ENCODE measurements around the gene GIGYF1.
"Not testable (repeated sequence)": the region's sequence is repeated elsewhere in the genome, so short reads cannot be mapped to it uniquely, and the experiment has no call there.

The GIGYF1 gene

DNA sequence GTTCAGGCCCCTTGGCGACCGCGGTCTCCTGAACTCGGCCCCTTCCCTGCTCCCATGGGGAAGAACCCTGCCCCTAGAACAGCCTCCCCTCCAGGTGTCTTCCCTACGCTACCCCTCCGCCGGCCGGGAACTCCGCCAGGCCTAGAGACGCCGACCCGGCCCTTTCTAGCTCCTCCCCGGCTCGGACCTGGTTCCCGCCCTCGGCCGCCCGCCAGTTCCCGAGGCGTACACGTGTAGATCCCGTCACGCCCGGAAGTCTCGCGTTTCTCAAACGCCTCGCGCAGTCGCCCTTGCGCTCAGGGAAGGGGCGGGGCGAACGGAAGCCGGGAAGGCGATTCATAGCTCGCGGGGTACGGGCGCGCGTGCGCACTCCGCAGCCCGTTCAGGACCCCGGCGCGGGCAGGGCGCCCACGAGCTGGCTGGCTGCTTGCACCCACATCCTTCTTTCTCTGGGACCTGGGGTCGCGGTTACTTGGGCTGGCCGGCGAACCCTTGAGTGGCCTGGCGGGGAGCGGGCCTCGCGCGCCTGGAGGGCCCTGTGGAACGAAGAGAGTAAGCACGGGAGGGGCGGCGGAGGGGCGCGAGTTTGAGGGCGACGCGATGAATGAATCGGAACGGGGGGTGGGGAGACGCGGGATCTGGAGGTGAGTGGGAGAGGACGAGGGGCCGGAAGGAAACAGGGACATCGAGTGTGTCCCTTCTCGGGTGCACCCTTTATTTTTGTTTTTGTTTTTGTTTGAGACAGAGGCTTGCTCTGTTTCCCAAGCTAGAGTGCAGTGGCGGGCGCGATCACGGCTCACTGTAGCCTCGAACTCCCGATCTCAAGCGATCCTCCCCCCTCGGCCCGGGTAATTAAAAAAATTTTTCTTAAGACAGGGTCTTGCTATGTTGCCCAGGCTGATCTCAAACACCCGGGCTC, 12.0 kb upstream of the GIGYF1 start, which contains the start of gene POP7:
TSS of gene POP7 (plus strand) at position 369 of the 919 bp plus-strand sequence. CDS start 710 bp downstream, outside the sequence.
- H3K9ac ChIP-seq (ENCODE audit: low read length) = peak within 1 kb of the TSS; percentile 78
- peaks cover 9% of the 10 kb centered on the region for H3K4me1 ChIP-seq (ENCODE audit: control insufficient read depth, insufficient read depth, low read length)
- H3K27me3 ChIP-seq (ENCODE audit: control insufficient read depth, insufficient read depth, low read length) = no peaks in the 10 kb centered on the region
- peak within 1 kb of the TSS; percentile 85 for H3K27ac ChIP-seq (ENCODE audit: low read depth, low read length)
- H3K4me3 ChIP-seq (ENCODE audit: low read length) = peak within 1 kb of the TSS; percentile 94
- H3K36me3 ChIP-seq (ENCODE audit: control insufficient read depth, insufficient read depth, low read length) = no peaks in the 10 kb centered on the region

DNA sequence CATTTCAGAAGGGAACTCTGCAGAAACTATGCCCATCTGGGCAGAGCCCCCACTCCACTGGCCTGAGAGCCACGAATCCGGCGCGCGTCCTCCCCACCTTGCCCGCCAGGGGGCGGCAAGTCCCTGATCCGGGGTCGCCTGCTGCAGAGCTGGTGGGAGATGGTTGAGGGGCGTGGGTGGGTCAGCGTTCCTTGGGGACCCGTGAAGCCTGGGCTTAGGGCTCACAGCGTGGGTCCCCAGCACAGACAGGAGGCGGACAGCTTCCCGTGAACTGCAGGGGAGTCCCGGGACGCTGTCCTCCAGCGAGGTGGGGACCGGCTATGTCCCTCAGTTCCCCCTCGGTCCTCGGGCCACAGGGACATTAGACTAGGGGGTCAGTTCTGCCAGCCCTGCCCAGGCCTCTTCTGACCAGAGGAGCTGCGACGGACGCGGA, 11.3 kb upstream of the GIGYF1 start:
- peak overlapping the region; percentile 87 for H3K4me3 ChIP-seq (ENCODE audit: low read length)
- peaks cover 9% of the 10 kb centered on the region for H3K4me1 ChIP-seq (ENCODE audit: control insufficient read depth, insufficient read depth, low read length)
- no peaks in the 10 kb centered on the region for H3K36me3 ChIP-seq (ENCODE audit: control insufficient read depth, insufficient read depth, low read length)
- H3K27ac ChIP-seq (ENCODE audit: low read depth, low read length) = peak overlapping the region; percentile 85
- peak overlapping the region; percentile 66 for H3K9ac ChIP-seq (ENCODE audit: low read length)
- H3K27me3 ChIP-seq (ENCODE audit: control insufficient read depth, insufficient read depth, low read length) = no peaks in the 10 kb centered on the region

DNA sequence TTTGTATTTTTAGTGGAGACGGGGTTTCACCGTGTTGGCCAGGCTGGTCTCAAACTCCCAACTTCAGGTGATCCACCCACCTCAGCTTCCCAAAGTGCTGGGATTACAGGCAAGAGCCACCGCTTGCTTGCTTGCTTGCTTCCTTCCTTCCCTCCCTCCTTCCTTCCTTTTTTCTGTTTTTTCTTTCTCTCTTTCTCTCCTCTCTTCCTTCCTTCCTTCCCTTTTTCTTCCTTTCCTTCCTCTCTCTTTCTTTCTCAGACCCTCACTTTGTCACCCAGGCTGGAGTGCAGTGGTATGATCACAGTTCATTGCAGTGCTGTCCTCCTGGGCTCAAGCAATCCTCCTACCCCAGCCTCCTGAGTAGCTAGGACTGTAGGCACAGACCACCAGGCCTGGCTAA, 7.0 kb upstream of the GIGYF1 start:
- not testable (repeated sequence) for H3K36me3 ChIP-seq (ENCODE audit: control insufficient read depth, insufficient read depth, low read length); H3K27ac ChIP-seq (ENCODE audit: low read depth, low read length); H3K4me1 ChIP-seq (ENCODE audit: control insufficient read depth, insufficient read depth, low read length); H3K27me3 ChIP-seq (ENCODE audit: control insufficient read depth, insufficient read depth, low read length); H3K9ac ChIP-seq (ENCODE audit: low read length); H3K4me3 ChIP-seq (ENCODE audit: low read length)

DNA sequence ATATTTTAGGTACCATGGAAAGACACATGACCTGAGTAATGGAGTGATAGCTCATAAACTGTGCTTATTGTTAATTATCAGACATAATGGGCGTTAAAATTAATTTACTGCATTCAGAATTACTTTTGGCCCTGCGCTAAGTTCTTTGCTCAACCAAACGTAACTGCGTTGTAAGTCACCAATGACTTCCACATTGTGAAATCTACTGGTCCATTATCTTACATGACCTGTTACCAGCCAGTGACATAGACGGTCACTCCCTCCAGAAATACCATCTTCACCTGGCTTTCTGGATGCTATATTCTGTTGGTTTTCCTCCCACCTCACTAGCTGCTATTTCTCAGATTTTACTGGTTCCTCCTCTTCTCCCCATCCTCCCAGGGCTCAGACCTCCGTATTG, 5.0 kb upstream of the GIGYF1 start:
- H3K4me1 ChIP-seq (ENCODE audit: control insufficient read depth, insufficient read depth, low read length) = no peaks in the 10 kb centered on the region
- no peak overlapping the region for H3K27ac ChIP-seq (ENCODE audit: low read depth, low read length)
- no peak overlapping the region for H3K4me3 ChIP-seq (ENCODE audit: low read length)
- no peaks in the 10 kb centered on the region for H3K27me3 ChIP-seq (ENCODE audit: control insufficient read depth, insufficient read depth, low read length)
- no peak overlapping the region for H3K9ac ChIP-seq (ENCODE audit: low read length)
- H3K36me3 ChIP-seq (ENCODE audit: control insufficient read depth, insufficient read depth, low read length) = no peaks in the 10 kb centered on the region

DNA sequence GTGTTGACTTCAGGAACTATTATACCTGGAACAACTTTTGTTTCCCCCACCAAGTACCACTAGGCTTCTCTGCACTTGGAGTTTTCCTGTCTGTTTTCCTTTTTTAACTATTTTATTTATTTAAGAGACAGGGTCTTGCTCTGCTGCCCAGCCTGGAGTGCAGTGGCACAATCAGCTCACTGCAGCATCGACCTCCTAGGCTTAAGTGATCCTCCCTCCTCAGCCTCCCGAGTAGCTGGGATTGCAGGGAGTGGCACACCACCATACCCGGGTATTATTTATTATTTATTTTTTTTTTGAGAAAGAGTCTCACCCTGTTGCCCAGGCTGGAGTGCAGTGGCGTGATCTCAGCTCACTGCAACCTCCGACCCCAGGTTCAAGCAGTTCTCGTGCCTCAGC, 2.1 kb upstream of the GIGYF1 start:
- no peak overlapping the region for H3K27ac ChIP-seq (ENCODE audit: low read depth, low read length)
- H3K36me3 ChIP-seq (ENCODE audit: control insufficient read depth, insufficient read depth, low read length) = no peaks in the 10 kb centered on the region
- no peak overlapping the region for H3K4me3 ChIP-seq (ENCODE audit: low read length)
- peaks cover 17% of the 10 kb centered on the region for H3K4me1 ChIP-seq (ENCODE audit: control insufficient read depth, insufficient read depth, low read length)
- H3K9ac ChIP-seq (ENCODE audit: low read length) = no peak overlapping the region
- H3K27me3 ChIP-seq (ENCODE audit: control insufficient read depth, insufficient read depth, low read length) = no peaks in the 10 kb centered on the region

DNA sequence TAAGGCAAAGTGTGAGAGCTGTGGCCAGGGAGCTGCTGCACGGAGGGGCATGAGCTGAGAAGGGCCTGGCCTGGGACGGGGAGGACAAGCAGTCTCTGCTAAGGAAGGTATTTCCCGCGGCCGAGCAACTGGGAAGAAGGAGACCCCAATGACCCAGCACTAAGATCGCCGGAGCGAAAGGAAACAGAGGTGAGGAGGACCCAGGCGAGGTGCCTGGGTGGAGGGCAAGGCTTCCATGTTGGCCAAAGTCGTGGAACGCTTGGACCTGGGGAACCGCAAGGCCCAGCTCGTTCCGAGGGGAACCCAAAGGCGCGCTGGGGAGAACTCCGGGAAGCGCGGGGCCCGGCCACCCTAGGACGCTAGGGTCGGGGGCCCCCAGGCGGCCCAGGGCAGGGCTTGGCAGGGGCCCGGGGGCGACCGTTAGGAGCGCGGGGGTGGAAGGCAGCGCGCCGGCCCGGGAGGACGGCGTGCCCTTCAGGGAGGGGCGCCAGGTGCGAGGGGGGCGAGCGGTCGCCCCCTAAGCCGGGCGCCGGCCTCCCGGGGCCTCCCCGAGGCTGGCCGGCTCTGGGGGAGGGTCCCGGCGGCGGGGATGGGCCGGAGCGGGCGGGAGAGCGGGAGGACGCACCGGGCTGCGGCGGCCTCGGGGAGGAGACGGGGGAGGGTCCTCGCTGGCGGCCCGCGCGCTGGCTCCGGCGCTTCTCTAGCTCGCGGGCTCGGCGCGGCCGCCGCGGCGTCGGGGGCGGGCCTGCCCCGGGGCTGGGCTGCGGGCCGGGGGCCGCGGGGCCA, 545 bp downstream of the GIGYF1 start:
- peak overlapping the region; percentile 59 for H3K27ac ChIP-seq (ENCODE audit: low read depth, low read length)
- H3K4me3 ChIP-seq (ENCODE audit: low read length) = peak overlapping the region; percentile 70
- peaks cover 18% of the 10 kb centered on the region for H3K4me1 ChIP-seq (ENCODE audit: control insufficient read depth, insufficient read depth, low read length)
- peak overlapping the region; percentile 49 for H3K9ac ChIP-seq (ENCODE audit: low read length)
- no peaks in the 10 kb centered on the region for H3K27me3 ChIP-seq (ENCODE audit: control insufficient read depth, insufficient read depth, low read length)
- peaks cover 3% of the 10 kb centered on the region for H3K36me3 ChIP-seq (ENCODE audit: control insufficient read depth, insufficient read depth, low read length)

DNA sequence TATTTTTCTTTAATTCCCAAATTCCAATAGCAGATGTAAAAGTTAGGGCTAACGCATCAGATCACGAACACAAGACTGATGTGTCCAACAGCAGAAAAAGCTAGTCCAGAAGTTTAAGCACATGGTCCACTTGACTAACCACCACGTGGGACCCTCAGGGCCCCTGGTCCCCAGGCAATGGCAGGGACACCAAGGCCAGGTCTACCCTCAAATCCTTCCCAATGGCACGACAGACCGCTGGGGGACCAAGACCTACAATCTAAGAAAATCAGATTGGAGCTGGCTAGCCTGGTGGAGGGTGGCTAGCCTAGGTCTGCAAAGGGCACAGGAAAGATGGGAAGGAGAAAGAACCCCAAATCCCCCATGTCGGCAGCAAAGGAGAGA, 1.5 kb downstream of the GIGYF1 start:
- H3K4me1 ChIP-seq (ENCODE audit: control insufficient read depth, insufficient read depth, low read length) = peaks cover 18% of the 10 kb centered on the region

DNA sequence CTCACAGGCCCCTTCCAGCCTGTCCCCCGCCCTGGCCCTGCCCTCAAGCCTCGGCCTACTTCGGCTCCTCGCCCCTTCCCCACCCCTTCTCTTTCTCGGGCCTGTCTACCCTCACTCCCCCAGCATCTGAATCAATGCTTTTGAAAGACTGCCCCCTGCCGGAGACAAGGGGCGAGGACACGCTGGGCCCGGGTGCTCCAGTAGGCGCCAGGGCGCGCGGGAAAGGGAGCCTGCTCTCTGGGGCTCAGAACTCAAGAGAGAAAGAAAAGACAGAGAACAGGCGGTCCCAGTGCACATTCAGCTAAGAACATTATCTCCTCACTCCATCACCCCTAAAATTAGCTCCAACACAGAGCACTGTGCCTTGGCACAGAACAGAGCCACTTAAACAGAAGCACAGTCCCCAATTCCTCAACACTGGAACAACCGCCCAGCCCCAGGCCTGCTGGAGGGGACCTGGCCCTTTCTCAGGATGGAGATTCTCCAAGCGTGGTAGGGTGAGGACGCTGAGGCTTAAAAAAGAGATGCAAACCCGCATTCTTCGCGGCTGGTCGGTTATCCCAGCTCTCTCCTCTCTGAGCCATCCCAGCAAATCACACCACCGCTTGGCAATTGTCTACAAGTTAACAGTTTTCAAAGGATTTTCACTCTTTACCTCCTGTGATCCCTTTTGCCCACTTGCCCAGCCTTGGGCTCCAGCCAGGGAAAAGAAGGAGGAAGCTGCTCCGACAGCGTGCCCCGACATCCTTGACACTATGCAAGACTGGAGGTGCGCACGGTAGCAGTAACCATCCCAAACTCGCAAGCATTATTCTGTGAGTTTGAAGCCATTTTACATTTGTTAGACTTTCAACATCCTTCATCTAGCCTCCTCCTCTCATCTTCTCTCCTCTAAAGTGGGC, 2.1 kb downstream of the GIGYF1 start:
- H3K4me3 ChIP-seq (ENCODE audit: low read length) = peak overlapping the region; percentile 70
- H3K36me3 ChIP-seq (ENCODE audit: control insufficient read depth, insufficient read depth, low read length) = peaks cover 11% of the 10 kb centered on the region
- H3K27me3 ChIP-seq (ENCODE audit: control insufficient read depth, insufficient read depth, low read length) = no peaks in the 10 kb centered on the region
- H3K4me1 ChIP-seq (ENCODE audit: control insufficient read depth, insufficient read depth, low read length) = peaks cover 18% of the 10 kb centered on the region
- H3K9ac ChIP-seq (ENCODE audit: low read length) = peak overlapping the region; percentile 49
- H3K27ac ChIP-seq (ENCODE audit: low read depth, low read length) = no peak overlapping the region

More for the DNA sequence above, 1.5 kb downstream of the GIGYF1 start:
- Histone ChIP-seq H3K36me3 (ENCODE audit: control insufficient read depth, insufficient read depth, low read length) (peaks cover 8% of the 10 kb centered on the region), H3K9ac (ENCODE audit: low read length) (peak overlapping the region; percentile 49), H3K27me3 (ENCODE audit: control insufficient read depth, insufficient read depth, low read length) (no peaks in the 10 kb centered on the region), H3K27ac (ENCODE audit: low read depth, low read length) (no peak overlapping the region), H3K4me3 (ENCODE audit: low read length) (peak overlapping the region; percentile 70)

DNA sequence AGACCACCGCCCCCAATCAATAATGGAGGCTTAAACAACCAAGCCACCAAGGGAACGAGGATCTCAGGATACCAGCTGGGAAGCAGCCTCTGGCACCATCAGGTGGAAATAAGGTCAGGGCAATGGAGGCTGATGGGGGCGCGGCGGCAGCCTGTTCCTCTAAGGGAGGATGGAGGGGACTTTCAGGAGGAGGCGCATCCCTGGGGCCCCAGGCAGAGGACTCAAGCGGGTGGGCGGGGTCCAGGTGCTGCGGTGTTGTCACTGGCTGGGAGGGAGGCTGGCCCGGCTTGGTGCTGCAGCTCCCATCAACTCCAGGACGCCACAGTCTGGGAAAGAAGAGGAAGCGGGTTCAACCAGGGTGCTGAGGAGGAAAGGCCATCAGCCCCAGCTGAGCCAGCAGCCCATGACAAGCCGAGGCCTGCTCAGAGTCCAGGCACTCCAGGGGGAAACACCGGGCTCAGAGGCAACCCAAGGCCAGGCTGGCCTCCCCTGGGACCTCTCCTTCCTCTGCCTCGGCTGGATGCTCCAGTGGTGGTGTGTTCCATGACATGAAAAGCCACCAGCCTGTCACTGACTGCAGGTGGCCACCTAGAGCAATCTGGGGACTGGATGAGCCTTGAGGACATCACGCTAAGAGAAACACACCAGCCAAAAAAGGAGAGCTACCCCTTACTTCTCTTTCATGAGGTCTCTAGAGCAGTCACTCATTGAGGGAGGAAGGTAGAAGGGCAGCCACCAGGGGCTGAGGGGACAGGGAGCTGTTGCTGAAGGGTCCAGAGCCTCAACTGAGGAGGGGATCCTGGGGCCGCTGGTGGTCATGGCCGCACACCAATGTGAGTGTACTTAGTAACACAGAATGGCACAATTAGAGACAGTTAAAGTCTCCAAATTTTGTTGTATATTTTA, 4.6 kb downstream of the GIGYF1 start:
- H3K27ac ChIP-seq (ENCODE audit: low read depth, low read length) = no peak overlapping the region
- H3K4me3 ChIP-seq (ENCODE audit: low read length) = no peak overlapping the region
- H3K27me3 ChIP-seq (ENCODE audit: control insufficient read depth, insufficient read depth, low read length) = no peaks in the 10 kb centered on the region
- H3K4me1 ChIP-seq (ENCODE audit: control insufficient read depth, insufficient read depth, low read length) = peaks cover 18% of the 10 kb centered on the region
- H3K36me3 ChIP-seq (ENCODE audit: control insufficient read depth, insufficient read depth, low read length) = peaks cover 30% of the 10 kb centered on the region
- no peak overlapping the region for H3K9ac ChIP-seq (ENCODE audit: low read length)

DNA sequence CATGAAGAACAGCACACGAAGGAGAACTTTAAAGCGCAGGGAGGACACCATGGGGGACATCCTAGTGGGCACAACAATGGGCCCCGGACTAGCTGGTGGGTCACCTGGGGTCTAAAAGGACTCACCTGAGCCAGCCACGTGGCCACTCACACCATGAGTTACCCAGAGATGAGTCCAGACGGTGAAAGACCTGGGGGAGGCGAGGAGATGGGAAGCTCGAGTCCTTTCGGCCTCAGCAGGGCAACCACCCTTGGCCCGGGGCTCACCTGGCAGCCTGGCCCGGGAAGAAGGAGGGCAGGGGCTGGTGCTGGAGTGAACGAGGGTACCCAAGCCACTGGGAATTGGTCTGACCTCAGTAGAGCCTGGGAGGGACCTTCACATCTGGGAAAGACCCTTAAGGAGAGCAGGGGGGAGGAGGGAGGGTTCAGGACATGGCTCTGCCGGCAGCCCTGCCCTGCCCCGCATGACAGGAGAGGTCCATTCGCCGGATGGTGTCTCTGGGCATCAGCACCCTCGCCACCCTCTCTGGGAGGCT, 5.7 kb downstream of the GIGYF1 start:
- Histone ChIP-seq H3K27ac (ENCODE audit: low read depth, low read length) (no peak overlapping the region), H3K4me1 (ENCODE audit: control insufficient read depth, insufficient read depth, low read length) (peaks cover 18% of the 10 kb centered on the region), H3K9ac (ENCODE audit: low read length) (no peak overlapping the region), H3K4me3 (ENCODE audit: low read length) (no peak overlapping the region), H3K36me3 (ENCODE audit: control insufficient read depth, insufficient read depth, low read length) (peaks cover 40% of the 10 kb centered on the region), H3K27me3 (ENCODE audit: control insufficient read depth, insufficient read depth, low read length) (no peaks in the 10 kb centered on the region)

DNA sequence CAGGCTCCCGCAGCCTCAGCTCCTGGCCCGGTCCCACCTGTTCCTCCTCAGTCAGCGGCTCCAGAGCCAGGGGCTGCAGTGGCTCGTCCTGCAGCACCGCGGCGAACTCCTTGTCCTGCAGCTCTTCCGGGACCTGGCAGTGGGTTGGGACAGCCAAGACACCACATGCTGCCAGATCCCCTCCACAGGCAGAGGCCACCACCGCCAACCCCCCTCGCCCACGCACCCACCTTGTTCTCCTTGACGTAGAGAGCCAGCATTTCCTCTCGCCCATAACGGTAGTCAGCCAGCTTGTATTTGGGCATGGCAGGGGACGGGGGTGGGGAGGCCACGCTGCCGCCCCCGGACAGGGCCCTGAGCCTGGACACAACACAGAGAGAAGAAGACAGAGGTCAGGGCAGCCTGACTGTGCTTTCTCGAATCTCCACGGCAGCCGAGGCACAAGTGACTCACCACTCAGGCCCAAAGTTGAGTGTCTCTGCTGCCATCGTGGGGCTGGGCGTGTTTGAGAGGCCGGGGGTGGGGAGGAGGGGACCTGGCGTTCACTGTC, 6.2 kb downstream of the GIGYF1 start:
- peaks cover 16% of the 10 kb centered on the region for H3K4me1 ChIP-seq (ENCODE audit: control insufficient read depth, insufficient read depth, low read length)
- no peak overlapping the region for H3K9ac ChIP-seq (ENCODE audit: low read length)
- peaks cover 44% of the 10 kb centered on the region for H3K36me3 ChIP-seq (ENCODE audit: control insufficient read depth, insufficient read depth, low read length)
- H3K27ac ChIP-seq (ENCODE audit: low read depth, low read length) = no peak overlapping the region
- no peaks in the 10 kb centered on the region for H3K27me3 ChIP-seq (ENCODE audit: control insufficient read depth, insufficient read depth, low read length)
- no peak overlapping the region for H3K4me3 ChIP-seq (ENCODE audit: low read length)
